ENCODE measurements around the gene TMEM50A.
"Not testable (repeated sequence)": the region's sequence is repeated elsewhere in the genome, so short reads cannot be mapped to it uniquely, and the experiment has no call there.

- TF ChIP-seq EZH2 (IDR thresholded peaks at IDR 0.05); POLR2AphosphoS5 (IDR thresholded peaks at IDR 0.05; ENCODE audit: borderline replicate concordance, low read depth, low read length); FOXP2 (optimal IDR thresholded peaks at IDR 0.05; ENCODE audit: control extremely low read depth, extremely low read length, insufficient read depth): not testable (repeated sequence)
Observed at GRCh38 chr1:25398079-25398478, 59.9 kb downstream of the TMEM50A start.
